NOMO-1 treated with dmso at 0.1 percent for 144 hours (cell line): ENCODE data around the gene SST.
"Not testable (repeated sequence)": the region's sequence is repeated elsewhere in the genome, so short reads cannot be mapped to it uniquely, and the experiment has no call there.

Source experiments
- DNase-seq: peaks from one replicate; lab custom pipeline; 2025; ENCODE audit not compliant: unreplicated experiment; lab: John Stamatoyannopoulos, UW

SST gene

DNA sequence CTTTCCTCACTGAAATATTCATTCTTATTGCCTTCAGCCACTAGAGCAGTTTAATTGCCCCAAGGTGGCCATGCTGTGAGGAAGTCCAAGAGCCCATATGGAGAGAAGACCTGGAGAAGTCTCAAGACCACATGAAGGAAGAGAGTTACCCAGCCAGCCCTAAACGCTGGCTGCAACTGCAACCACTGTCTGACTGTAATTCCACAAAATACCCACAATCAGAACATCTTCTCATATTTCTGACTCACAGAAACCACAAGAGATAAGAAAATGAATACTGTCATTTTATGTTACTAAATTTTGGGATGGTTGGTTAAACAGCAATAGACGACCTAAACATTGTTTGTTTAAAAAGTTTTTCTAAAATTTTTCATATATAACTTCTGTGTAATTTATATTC lies 14.7 kb upstream of the SST start:
- peak; percentile 16 for DNase-seq

- no peak for DNase-seq
Measured at GRCh38 chr3:187684444-187684843, 14.2 kb upstream of the SST start.

DNA sequence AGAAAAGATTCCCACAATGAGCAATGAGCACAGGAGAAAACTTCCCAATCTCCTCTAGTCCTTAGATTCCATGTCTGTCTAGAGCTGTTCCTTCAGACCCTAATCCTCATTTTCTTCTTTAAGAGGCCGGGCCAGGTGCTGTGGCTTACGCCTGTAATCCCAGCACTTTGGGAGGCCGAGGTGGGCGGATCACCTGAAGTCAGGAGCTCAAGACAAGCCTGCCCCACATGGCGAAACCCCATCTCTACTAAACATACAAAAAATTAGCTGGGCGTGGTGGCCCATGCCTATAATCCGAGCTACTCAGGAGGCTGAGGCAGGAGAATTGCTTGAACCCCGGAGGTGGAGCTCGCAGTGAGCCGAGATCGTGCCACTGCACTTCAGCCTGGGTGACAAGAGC lies 11.6 kb upstream of the SST start:
- DNase-seq, result not testable (repeated sequence)

DNA sequence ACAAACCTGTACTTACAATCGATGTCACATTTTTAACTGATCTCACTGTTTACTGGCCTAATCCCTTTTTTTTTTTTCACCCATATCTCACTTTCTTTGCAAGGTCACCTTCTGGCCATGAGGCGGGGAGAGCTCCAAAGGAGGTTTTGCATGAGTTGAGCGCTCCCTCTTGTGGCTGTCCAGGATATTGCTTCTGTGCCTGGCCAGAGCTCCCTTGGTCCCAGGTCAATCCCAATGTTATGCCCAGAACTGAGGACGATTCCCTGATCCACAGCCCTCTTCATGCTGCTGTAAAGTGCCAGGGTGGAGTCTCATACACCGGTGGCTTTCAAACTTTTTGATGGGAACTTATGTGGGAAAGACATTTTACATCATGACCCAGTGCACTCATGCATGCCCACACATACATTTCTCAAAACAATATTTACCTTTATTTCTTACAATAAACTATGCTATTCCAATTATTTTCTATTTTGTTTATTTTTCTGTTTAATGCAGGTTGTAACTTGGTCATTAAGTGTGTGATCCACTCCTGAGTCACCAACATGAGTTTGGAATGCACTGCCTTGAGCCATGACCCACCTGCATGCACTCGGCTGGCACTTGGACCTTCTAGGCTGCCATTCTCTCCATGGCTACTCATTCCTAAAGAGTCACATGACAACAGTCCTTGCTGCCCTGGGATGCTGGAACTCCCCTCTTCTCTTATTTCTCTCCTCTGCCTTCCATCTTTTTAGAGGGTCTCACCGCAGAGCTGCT lies 9.6 kb upstream of the SST start:
- peak; percentile 63 for DNase-seq

- peak; percentile 41 for DNase-seq
Measured at GRCh38 chr3:187678726-187679268, 8.6 kb upstream of the SST start.

GRCh38 chr3:187677604-187678003 lies 7.4 kb upstream of the SST start:
- DNase-seq, result no peak

DNA sequence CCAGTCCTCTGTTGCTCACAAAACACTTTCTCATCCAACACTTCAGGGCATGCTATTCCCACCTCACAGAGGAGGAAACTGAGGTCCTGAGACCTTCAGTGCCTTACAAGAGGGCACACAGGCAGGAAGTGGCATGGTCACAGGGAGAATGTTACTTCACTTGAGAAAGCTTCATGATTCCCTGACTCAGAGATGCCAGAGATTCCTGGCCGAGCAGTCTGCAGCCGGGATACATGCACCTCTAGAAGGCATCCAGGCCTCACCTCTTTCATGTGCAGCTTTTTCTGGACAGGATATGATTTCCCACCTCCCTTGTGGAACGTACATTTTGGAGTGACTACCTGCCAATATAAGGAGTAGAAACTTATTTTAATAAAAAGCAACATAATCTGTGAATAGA lies 2.8 kb upstream of the SST start:
- DNase-seq, result no peak

GRCh38 chr3:187667526-187667925 lies 2.7 kb downstream of the SST start:
- no peak for DNase-seq

GRCh38 chr3:187665764-187666402 lies 4.3 kb downstream of the SST start:
- DNase-seq, result no peak

GRCh38 chr3:187665010-187665409 lies 5.2 kb downstream of the SST start:
- no peak for DNase-seq

DNA sequence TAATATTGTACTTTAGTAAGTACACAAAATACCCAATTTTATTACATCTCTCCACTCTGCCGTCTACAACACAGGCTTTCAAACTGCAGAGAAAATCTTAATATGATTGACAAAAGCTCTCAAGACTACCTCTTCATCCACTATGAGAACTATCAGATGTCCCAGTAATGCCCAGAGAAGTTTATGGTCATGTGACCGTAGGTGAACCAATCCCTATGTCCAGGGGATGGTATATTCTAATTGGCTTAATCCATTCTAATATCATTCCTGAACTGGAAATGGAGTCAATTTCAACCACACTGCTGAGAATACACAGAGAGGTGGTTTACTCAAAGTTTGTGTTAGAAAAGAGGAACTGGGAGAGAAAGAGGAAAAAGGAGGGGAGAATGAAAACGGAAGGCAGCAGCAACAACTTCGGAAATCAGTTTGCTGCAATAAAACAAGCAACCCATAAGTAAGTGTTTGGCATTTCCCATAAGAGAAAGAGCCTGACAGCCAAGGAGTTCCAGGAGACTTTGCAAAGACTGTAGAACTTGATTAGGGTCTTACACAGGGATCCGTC lies 7.3 kb downstream of the SST start:
- peak; percentile 77 for DNase-seq

- no peak for DNase-seq
Measured at GRCh38 chr3:187661267-187661666, 8.9 kb downstream of the SST start.

- DNase-seq, result no peak
Measured at GRCh38 chr3:187651282-187651681, 18.9 kb downstream of the SST start.

- DNase-seq, result no peak
Measured at GRCh38 chr3:187648177-187648576, 22.0 kb downstream of the SST start.

GRCh38 chr3:187646906-187647660 lies 23.1 kb downstream of the SST start:
- DNase-seq, result no peak

DNA sequence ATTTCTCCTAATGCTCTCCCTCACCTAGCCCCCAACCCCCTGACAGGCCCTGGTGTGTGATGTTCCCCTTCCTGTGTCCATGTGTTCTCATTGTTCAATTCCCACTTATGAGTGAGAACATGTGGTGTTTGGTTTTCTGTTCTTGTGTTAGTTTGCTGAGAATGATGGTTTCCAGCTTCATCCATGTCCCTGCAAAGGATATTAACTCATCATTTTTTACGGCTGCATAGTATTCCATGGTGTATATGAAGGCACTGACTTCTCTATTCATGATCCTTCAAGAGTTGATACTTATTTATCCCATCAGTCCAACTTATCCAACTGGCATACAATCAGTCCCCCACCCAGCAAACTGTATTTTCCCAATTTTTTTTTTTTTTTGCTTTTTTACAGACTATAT lies 24.8 kb downstream of the SST start:
- not testable (repeated sequence) for DNase-seq

DNA sequence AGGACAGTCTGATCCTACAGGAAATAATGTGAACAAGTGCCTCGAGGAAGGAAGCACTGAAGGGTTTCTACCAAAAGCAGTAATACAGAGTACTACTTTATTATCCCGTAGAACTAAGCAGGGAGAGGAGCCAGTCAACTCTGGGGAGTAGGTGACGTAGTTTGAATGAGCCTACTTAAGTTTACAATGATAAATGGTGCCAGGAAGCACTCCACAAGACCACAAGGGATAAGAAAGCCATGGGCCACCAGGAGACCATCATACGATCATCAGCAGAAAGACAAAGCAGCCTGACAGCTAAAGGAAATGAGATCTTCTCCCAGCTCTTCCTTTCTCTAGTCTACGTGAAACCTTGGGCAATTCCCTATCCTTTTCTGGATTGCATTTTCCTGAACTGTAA lies 27.3 kb downstream of the SST start:
- DNase-seq, result no peak

GRCh38 chr3:187641320-187642016 lies 28.7 kb downstream of the SST start:
- DNase-seq, result no peak

DNA sequence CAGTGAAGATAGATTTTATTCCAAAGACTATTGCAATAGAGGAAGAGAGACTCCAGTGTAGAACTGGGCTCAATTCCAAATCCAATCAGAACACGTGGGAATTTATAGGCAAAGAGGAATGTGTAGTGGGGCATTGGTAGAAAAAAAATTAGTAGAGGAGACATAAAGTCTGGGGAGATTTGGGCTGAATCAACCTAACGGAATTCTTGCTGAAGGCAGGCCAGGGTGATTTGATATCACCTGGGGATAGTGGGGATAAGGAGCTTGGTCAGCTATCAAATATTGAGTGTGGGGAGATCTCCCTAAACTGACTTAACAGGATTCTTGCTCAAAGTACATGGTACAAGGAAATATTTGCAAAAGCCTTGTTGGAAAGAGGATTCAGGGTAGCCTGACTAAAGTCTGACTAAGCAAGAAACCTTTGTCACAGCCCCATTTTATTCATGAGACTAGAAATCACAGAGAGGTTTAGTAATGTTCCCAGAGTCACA lies 29.6 kb downstream of the SST start:
- no peak for DNase-seq

DNA sequence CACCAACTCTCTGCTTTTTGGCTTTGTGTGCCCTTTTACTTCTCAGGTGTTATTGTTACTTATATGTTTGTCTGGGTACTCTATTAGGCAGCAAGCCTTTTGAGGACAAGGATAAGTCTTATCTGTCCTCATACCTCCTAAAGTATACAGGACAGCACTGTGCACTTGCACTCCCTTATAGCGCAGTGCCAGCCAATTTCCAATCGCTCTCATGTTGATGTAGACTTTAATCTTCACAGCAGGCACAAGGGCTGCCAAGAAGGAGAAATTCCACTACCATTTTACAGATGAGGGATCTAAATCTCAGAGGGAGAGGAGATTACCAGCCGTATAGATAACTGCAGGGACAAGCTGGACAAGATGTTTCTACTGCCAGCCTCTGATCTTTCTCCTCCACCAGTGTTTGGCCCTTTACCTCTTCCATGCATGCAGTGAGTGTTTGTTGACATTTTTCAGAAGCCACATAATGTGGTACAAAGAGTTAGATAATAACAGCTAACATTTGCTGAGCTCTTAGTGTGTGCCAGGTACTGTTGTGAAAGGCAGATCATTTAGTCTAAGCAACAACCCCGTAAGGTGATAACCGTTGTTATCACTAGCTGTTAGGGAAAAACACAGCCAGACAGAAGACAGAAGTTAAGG lies 30.1 kb downstream of the SST start:
- DNase-seq, result no peak
